IPS-NIHi11 (cell line): ENCODE measurements around the gene SLC16A13.
"Not testable (repeated sequence)": the region's sequence is repeated elsewhere in the genome, so short reads cannot be mapped to it uniquely, and the experiment has no call there.

Source experiments
- DNase-seq: peaks from one replicate; pipeline ENCODE4 v3.0.0; 2012; ENCODE audit warnings: mixed read lengths, low spot score

Gene SLC16A13

DNA sequence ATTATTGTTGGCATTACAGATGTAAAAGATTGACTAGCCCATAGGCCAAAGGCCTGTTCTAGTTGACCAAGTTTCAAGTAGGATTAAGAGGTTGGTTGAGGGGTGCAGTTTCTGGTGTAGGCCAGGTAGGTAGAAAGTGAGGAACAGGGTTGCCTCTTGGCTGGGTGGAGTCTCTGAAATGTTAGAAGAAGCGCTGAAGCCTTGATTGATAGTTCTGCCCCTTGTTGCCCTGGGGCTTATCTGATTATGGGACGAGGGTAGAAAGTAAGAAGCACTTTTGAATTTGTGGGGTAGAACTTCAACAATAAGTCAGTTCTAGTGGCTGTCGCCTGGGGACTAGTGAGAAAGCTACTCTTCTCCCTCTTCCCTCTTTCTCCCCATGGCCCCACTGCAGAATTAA is 6.7 kb upstream of the SLC16A13 start:
- DNase-seq, result no peak

DNA sequence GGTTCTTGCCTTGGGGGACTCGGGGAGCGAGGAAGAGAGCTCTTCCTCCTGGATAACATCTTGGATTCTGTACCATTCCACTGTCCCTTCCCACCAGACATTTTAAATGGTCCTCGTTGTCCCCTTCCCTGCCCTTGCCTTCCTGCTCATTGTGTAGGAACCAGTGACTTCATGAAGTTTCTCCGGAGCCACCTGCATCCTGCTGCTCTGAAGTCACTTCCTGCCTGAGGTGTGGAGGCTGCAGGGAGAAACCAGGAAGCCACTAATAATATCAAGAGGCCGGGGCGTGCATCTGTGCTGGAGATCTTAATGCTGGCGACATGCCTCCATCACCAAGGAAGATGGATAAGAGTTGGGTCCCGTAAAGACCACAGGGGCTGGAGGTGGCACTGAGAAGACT is 6.2 kb upstream of the SLC16A13 start:
- no peak for DNase-seq

DNA sequence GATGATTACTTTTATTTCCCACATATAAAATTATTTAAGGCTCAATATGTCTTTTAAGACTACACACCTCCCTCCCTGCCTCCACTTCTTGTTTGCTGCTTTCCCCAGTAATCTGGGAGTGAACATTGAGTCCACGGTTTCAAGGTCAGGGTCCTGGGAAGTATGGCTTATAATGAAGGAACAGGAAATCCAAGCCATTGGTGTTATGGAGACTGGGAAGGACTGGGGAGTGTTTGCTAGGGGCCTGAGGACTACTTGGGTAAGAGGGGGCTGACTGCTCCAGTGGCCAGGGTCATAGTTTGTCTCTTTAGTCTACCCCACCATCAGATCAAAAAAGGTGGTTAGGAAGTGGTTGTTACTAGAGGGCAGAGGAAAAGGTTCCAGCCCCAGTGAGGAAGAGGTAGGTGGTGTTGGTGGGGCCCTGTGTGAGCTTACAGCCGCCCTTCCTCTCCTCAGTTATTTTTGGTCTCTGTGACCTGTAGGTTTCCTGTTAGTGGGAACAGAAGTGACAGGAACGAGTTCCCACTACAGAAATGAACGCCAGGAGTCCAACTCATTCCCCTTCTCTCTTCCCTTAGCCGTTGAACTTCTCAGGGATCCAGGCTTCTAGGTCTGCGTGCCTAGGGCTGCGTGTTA is 742 bp upstream of the SLC16A13 start:
- no peak for DNase-seq

DNA sequence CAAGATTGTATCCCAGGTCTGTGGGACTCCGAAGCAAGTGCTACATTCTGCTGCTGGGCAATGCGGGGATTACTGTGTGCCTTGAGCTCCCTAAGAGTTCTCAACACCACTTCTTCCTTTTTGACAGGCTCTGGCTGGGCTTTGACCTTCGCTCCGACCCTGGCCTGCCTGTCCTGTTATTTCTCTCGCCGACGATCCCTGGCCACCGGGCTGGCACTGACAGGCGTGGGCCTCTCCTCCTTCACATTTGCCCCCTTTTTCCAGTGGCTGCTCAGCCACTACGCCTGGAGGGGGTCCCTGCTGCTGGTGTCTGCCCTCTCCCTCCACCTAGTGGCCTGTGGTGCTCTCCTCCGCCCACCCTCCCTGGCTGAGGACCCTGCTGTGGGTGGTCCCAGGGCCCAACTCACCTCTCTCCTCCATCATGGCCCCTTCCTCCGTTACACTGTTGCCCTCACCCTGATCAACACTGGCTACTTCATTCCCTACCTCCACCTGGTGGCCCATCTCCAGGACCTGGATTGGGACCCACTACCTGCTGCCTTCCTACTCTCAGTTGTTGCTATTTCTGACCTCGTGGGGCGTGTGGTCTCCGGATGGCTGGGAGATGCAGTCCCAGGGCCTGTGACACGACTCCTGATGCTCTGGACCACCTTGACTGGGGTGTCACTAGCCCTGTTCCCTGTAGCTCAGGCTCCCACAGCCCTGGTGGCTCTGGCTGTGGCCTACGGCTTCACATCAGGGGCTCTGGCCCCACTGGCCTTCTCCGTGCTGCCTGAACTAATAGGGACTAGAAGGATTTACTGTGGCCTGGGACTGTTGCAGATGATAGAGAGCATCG is 2.4 kb downstream of the SLC16A13 start:
- DNase-seq, result no peak

DNA sequence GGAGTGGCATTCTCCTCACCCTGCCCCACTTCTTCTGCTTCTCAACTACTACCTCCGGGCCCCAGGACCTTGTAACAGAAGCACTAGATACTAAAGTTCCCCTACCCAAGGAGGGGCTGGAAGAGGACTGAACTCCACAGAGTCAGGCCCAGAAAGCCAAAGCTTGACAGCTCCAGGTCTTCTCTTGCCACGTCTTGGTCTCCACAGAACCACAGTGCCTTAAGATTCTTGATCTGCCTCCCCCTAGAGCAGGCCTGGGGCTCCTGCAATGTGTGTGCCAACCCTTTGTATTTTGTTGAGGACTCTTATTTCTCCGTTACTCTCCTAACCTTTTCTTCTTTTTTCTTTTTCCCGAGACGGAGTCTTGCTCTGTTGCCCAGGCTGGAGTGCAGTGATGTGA is 4.0 kb downstream of the SLC16A13 start:
- DNase-seq, result no peak

DNA sequence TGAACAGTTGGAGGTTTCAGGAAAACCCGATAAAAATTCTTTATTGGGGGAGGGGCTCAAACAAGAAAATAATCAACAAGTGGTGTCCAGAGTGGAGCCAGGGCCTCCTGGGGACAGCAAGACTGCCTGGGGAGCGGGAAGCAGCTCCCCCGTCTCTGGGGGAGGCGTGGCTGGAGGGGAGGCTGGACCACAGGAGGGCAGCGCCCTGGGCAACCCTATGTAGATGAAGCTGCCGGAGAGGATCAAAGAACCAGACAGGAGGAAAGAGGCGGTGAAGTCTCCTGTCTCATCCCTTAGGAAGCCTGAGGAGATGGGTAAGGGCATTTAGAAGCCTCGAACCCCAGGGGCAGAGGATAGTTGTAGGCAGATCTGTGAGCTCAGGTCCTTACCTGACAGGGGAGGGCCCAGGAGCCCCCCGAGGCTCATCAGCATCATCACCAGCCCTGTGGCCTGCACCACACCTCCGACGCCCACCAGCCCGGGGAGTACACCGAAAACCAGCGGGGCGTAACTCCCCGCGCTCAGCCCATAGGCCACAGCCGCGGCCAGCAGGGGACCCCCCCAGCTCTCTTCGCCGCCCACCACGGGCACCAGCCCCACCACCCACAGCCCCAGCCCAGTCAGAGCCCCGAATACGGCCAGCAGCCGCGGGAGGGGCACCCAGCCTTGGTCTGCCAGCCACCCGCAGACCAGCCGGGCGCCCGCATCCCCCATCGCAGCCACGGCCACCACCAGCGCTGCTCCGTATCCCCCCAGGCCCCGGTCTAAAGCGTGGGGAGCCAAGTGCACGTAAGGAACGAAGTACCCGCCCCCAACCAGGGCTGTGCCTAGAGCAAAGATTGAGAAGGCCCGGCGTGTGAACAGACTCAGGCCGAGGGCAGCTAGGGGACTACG is 6.0 kb downstream of the SLC16A13 start:
- DNase-seq, result peak; percentile 47

DNA sequence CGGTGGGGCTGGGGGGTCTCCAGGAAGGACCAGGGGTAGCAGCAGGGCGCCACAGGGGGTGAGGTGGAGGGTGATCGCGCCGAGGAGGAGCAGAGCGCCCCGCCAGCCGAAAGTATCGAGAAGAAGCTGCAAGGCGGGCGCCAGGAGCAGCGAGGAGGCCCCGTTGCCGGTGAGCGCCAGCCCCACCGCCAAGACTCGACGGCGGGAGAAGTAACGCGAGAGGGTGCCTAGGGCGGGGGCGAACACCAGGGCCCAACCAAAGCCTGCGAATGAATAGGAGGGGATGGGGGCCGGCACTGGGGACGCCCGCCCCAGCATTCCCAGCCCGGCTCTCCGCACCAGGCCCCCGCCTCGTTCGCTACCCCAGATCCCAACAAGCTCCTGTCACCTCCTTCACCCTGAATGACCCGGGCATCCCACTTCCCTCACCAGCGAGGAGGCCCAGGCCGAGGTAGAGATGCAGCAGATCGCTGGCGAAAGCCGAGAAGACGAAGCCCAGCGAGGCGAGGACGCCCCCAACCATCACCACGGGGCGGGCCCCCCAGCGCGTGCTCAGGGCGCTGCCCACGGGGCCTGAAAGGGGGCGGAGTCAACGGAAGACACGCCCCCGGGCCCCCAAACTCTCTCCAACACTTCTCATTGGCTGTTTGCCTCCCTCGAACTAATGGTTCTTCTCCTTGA is 6.8 kb downstream of the SLC16A13 start:
- DNase-seq, result peak; percentile 62

DNA sequence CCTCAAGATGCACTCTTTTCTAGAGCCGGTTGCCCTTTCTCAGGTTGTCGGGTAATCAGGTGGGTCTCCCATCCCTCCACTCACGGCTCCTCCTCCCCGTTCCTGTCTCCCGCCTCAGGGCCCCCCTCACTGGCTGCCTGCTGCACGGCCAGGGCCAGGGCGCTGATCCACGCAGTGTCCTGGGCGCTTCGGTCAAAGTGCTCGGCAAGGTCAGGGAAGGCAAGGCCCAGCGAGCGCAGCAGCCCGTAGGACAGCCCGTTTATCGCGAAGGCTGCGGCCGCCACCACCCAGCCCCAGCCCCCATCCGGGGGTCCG is 7.3 kb downstream of the SLC16A13 start:
- DNase-seq, result no peak

DNA sequence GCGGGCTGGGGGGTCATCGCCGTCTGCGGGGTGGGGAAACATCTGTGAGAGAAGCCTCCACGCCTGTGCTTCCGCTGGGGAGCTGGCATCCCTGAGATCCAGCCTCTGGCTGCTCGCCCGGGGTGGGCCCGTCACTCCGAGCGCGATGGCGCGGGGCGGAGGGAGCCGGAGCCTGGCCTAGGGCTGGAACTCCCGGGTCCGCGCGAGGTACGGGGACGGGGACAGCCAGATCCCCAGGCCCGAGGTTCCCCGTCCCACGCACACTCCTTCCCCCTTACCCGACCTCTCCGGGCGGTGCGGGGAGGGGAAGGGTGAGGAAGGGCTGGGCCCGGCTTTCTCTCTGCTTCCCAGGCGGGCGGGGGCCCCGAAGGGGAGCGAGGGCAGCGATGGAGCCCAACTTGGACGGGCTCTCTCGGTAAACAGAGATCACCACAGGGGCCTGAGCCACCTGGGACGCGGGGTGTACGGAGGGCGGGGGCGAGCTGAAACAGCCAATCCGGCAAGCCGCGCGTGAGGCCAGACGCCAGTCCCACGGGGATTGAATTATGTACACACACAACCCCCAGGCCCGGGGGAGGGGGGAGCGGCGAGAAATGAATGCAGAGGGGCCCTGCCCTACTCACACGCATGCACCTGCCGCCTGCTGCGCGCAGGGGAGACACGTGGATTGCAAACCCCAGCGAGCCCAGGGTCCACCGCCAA is 7.8 kb downstream of the SLC16A13 start, which contains the start of gene SLC16A11:
SLC16A11 (minus strand) TSS at position 596 of the 702 bp plus-strand sequence; CDS start at position 17, 579 bp downstream.
- DNase-seq, result peak; percentile 52

DNA sequence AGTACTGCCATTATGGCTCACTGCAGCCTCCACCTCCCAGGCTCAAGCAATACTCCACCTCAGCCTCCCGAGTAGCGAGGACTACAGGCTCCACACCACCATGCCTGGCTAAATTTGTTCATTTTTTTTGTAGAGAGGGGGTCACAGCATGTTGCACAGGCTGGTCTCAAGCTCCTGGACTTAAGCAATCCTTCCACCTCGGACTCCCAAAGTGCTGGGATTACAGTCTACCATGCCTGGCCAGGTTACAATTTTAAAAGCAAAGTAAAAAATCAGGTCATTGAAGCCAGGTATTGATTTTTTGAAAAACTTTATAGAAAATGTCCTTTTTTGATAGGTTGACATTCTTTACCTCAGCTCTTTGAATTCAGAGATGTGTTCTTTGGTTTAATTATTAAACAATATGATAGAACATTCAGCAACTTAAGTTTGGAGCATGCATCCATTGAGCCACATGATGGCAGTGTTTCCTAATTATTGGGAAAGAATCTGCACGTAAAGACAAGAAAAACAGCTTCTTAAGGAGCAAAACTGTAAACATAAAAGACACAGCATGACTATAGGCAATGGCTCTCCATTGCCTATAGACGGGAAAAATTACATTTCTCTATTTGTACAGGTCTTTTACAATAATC is 9.8 kb downstream of the SLC16A13 start:
- no peak for DNase-seq

DNA sequence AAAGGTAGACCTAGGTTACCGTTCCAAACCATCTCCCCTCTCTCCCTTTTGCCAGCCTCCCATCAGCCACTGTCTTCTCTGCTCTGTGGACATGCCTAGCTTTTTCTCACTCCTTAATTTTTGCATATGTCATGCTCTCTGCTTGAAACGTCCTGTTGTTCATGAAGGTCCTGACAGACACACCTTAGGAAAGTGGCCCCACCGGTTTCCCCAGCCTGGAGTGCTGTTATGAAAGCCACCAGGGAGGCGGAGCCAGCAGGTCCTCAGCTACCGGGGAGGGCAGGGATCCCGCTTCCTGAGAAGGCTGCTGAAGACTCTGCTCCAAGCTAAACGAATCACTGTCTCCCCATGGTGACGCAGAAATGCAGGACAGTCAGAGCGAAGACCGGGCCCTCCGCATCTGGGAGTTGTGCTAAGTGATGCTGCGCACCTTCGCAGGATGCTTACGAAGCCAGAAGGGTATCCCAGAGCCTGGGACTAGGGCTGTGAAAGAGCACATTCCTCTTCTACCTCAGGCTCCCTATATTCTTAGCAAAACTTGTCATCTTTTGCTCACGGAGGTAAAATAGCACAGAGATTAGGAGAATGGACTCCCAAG is 10.4 kb downstream of the SLC16A13 start:
- DNase-seq, result peak; percentile 66

DNA sequence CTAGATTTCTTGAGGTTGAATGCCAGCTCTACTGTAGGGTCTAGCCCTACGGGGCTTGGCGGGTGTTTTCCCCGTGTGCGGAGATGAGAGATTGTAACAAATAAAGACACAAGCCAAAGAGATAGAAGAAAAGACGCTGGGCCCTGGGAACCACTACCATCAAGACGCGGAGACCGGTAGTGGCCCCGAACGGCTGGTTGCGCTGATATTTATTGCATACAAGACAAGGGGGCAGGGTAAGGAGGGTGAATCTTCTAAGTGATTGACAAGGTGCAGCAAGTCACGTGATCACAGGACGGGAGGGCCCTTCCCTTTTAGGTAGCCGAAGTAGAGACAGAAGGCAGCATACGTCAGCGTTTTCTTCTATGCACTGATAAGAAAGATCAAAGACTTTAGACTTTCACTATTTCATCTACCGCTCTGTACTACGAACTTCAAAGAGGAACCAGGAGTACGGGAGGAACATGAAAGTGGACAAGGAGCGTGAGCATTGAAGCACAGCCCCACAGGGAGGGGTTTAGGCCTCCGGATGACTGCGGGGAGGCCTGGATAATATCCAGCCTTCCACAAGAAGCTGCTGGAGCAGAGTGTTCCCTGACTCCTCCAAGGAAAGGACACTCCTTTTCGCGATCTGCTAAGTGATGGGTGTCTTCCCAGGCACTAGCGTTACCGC is 11.0 kb downstream of the SLC16A13 start:
- not testable (repeated sequence) for DNase-seq

DNA sequence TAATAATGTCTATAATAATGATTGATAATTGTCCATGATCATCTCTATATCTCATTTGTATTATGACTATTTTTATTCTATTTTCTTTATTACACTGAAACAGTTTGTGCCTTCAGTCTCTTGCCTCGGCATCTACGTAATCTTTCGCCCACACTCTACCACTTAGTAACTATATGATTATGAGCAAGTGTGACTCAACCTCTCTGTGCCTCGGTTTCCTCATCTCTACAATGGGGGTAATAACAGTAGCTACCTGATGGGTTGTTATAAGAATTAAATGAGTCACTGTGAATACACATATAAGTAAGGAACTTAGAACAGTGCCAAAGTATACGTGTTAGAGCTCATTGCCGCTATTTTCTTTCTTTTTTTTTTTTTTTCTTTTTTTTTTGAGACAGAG is 11.8 kb downstream of the SLC16A13 start:
- no peak for DNase-seq

DNA sequence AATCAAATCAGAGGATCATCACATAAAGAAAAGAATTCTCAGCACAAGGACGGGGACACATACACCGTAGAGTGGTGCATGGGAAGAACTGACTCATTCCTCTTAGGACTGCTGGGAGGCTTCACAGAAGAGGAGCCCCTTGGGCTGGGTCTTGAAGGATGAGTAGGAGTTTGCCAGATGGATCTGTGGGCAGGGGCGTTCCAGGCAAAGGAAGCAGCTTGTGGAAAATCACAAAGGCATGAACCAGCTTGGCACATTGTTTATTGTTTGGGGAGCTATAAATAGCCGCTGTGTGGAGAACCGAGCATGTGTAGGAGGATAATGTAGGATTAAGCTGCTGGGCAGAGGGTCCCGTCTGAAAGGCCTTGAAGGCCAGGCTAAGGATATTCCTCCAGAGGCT is 13.2 kb downstream of the SLC16A13 start:
- DNase-seq, result no peak

DNA sequence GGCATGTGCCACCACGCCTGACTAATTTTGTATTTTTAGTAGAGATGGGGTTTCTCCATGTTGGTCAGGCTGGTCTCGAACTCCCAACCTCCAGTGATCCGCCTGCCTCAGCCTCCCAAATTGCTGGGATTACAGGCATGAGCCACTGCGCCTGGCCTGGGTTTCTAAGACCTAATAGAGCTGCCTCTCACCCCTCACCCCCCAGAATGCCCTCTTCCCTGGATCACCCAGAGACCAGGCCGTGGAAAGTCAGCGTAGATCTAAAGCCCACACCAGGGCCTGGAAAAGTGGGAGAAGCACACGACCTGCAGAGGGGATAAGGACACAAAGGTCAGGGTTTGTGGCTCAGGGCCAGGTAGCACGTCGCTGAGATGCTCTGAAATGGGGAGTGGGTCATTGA is 14.8 kb downstream of the SLC16A13 start:
- not testable (repeated sequence) for DNase-seq

DNA sequence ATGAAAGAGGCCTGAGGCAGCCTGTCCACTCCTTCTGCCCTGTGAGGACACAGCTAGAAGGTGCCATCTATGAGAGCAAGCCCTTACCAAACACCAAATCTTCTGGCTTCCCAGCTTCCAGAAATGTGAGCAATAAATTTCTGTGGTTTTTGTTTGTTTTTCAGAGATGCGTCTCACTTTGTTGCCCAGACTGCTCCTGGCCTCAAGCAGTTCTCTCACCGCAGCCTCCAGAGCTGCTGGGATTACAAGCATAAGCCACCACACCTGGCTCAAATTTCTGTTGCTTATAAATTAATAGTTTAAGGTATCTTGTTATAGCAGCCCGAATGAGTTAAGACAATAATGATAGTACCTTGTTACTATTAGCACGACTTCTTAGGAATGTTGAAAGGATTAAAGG is 20.6 kb downstream of the SLC16A13 start:
- DNase-seq, result no peak

DNA sequence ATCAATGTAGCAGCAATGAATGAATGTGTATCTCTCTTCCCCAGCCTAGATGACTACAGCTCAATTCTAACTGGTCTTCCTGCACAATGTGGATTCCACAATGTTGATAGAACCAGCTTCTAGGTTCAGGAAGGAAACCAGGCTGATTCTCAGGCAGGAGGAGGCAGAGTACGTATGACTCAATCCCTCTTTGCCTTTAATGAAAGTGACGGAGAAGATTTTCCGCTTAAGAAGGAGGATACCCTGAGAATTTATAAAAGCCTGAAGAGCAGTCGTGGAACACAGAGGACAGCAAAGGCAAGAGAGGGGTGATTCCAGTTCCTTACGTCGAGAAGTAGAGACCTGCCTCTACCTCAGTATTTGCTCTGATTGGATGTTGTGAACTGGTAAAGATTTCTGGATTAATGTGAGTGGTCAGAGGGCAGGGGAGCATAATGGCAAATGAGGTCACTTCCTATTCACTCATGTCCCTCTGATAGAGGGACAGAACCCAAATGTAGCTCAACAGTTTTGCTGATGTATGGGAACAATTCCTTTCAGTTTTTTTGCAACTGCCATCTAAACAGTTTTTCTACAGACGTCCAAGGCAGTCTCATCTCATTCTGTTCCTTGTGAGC is 23.1 kb downstream of the SLC16A13 start:
- no peak for DNase-seq

DNA sequence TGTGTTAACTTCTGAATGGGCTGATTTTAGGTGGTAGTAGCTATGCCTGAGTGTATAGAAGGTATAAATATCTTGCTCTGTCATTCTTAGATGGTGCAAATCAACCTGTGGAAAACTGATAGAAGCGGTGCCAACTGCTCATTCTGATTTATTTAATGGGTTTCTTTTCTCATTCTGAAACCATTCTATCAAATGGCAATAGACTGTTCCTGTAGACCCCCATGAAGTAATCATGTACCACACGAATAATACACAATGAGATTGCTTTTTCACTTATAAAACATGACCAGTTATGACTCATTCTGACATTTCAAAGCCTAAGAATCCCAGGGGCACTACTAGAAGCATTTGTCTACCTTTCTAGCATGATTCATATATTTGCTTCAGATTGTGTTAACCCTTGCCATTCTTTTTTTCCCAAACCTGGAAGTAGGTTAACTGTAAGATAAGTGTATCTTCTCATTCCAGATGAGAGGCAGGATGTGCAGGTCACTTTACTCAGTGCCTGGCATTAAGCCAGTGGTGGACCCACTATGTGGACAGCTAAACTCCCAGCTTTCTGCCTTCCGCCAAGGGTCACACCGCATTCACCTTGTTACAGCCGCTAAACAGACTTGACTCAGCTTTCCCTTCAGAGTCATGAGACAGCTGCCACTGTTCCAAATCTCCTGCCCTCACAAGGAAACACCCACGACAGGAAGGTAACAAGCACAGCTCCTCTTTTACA is 24.5 kb downstream of the SLC16A13 start:
- DNase-seq, result no peak
